OCI-LY1 (cell line): ENCODE data around the gene PTPRE.

Experiments
- EZH2 ChIP-seq: fragments of 200-600 bp; sonication (generic), shearing (Covaris generic); IDR thresholded peaks from 2 replicates; pipeline ENCODE4 v1.8.0; 2017; ENCODE audit warnings: borderline replicate concordance, mixed run types, mild to moderate bottlenecking, antibody characterized with exemption, low read length, moderate library complexity, mixed read lengths
- TF ChIP-seq, protein P1 (sequence below): fragments of 200-600 bp; sonication (generic), shearing (Covaris generic); IDR thresholded peaks from 2 replicates; pipeline ENCODE4 v1.5.1; 2017; ENCODE audit warnings: mild to moderate bottlenecking, antibody characterized with exemption, low read length, moderate library complexity, mixed read lengths

DNA sequence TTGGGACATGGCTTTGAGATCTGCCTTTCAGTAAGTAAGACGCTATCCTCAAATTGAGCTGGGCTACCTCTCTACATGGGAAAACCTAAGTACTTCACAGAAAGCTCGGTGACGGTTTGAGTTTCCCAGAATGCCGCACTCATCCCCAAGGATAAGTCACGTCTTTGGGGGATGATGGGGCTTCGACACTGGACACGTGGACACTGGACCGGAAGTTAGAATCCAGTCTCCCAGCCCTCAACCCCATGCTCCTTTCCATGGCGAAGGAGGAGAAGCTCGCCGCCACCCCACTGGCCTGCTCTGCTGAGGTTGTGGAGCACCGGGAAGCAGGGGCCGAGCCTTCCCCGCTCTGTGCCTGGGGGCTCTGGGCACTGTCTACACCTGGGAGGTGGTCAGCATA lies 27.5 kb downstream of the PTPRE start:
- TF ChIP-seq, protein P1, sequence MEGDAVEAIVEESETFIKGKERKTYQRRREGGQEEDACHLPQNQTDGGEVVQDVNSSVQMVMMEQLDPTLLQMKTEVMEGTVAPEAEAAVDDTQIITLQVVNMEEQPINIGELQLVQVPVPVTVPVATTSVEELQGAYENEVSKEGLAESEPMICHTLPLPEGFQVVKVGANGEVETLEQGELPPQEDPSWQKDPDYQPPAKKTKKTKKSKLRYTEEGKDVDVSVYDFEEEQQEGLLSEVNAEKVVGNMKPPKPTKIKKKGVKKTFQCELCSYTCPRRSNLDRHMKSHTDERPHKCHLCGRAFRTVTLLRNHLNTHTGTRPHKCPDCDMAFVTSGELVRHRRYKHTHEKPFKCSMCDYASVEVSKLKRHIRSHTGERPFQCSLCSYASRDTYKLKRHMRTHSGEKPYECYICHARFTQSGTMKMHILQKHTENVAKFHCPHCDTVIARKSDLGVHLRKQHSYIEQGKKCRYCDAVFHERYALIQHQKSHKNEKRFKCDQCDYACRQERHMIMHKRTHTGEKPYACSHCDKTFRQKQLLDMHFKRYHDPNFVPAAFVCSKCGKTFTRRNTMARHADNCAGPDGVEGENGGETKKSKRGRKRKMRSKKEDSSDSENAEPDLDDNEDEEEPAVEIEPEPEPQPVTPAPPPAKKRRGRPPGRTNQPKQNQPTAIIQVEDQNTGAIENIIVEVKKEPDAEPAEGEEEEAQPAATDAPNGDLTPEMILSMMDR, result no peak
- TF ChIP-seq EZH2, result no peak
